Measurements from ENCODE around the gene SOX2. TPM values are rescaled to one million over a fixed set of nuclear protein-coding genes. Genes with fewer than 3 reads are reported as not detected.
"Not testable (repeated sequence)": the region's sequence is repeated elsewhere in the genome, so short reads cannot be mapped to it uniquely, and the experiment has no call there.

Gene SOX2
- total and polyA plus RNA-seq, 10 donors = 0.02 to 0.54 (median 0.10) TPM; not detected in 5

DNA sequence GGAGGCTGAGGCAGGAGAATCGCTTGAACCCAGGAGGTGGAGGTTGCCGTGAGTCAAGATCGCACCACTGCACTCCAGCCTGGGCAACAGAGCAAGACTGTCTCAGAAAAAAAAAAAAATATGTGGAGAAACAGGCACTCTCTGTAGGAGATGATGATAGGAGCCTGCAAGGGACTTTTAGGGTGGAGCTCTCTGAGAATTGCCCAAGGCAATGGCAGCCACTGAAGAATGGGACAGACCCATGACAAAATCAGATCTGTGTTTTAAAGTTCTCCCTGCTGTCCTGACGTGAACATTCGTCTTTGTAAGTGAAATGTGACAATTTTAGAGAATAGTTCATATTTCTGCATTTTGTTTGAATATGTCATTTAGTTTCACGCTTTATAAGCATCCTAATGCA lies 50.2 kb downstream of the SOX2 start:
- no peak overlapping the region for H3K27ac ChIP-seq
- H3K4me3 ChIP-seq = no peak overlapping the region
- TF ChIP-seq POLR2A (IDR thresholded peaks at IDR 0.05) (no peak), POLR2AphosphoS5 (IDR thresholded peaks at IDR 0.05) (no peak), CTCF (IDR thresholded peaks at IDR 0.05 in 8 of 11, conservative IDR thresholded peaks at IDR 0.05 in 3 of 11) (no peak)
- WGBS, 5 donors = 81 to 94% (median 90%) methylated on average over 6 of the region's 6 CpGs
- H3K4me1 ChIP-seq = no peaks in the 10 kb centered on the region
- DNase-seq = no peak
- no peaks in the 10 kb centered on the region for H3K36me3 ChIP-seq
- peaks cover 0 to 18% (median 0%) of the 10 kb centered on the region in 7 donors for H3K27me3 ChIP-seq (replicated peaks in 1 of 7)
- intact Hi-C loops (cut with DNase I; ENCODE audit: low total_unique reads) = no loop called here
- peaks cover 0 to 3% (median 0%) of the 10 kb centered on the region in 8 donors for H3K9me3 ChIP-seq

DNA sequence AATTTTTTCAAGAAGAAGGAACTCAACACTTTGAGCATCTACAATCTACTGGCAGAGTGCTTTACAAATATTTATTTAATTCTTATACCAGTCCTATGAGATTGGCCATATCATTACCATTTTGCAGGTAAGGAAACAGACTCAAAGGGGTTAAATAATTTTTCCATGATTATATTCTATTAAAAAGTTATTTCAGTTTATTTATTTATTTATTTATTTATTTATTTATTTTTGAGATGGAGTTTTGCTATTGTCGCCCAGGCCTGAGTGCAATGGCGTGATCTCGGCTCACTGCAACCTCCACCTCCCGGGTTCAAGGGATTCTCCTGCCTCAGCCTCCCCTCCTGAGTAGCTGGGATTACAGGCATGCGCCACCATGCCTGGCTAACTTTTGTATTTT lies 52.3 kb downstream of the SOX2 start:
- H3K27me3 ChIP-seq (replicated peaks in 1 of 7) = peaks cover 0 to 18% (median 0%) of the 10 kb centered on the region in 7 donors
- H3K36me3 ChIP-seq; H3K27ac ChIP-seq; H3K4me1 ChIP-seq; H3K4me3 ChIP-seq; DNase-seq; H3K9me3 ChIP-seq; intact Hi-C loops (cut with DNase I; ENCODE audit: low total_unique reads): not testable (repeated sequence)
- WGBS, 5 donors = 81 to 95% (median 94%) methylated on average over 5 of the region's 5 CpGs

Small RNA genes within 50 kb of the gene (small RNA-seq; reads per million reads assigned to genes)
- 0 reads per million in 4 donors for gene RF01954
